Middle frontal gyrus (tissue), 1 donor: ENCODE data around the gene DTNA.
"Not testable (repeated sequence)": the region's sequence is repeated elsewhere in the genome, so short reads cannot be mapped to it uniquely, and the experiment has no call there.

Source experiments
- DNase-seq: peaks from one replicate; pipeline ENCODE4 v3.0.0-alpha.2; 2015; ENCODE audit warnings: low spot score; ENCODE audit errors: extremely low spot score

Gene DTNA

DNA sequence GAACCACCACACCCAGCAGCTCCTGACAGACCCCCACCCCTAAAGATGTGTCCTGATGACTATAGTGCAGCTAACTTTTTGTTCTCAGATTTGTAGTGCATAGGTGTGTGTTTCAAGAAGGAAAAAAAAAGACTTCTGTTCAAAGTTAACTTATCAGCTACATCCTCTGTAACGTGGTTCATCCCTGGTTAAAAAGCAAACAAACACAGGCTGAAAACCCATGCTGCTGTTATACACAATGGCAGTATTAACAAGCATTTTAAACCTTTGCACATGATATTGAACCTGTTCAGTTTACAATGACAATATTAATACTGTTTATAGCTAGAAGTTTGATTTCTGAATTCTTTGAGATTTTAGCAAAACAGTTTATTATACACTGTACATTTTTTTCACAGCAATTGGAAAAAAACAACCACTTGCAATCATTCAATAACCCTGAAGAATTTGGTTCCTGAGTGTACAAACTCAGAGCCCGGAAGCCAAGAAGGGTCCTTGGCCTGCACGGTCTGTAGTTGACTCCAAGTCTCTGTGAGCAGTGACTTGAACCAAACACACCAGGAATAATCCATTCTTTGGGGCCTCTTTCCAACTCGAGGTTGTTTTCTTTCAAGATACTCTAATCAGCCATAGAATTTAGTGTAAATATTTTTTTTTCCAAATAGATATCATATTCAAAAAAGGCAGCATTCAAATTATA lies 177.9 kb downstream of the DTNA start:
- no peak for DNase-seq

DNA sequence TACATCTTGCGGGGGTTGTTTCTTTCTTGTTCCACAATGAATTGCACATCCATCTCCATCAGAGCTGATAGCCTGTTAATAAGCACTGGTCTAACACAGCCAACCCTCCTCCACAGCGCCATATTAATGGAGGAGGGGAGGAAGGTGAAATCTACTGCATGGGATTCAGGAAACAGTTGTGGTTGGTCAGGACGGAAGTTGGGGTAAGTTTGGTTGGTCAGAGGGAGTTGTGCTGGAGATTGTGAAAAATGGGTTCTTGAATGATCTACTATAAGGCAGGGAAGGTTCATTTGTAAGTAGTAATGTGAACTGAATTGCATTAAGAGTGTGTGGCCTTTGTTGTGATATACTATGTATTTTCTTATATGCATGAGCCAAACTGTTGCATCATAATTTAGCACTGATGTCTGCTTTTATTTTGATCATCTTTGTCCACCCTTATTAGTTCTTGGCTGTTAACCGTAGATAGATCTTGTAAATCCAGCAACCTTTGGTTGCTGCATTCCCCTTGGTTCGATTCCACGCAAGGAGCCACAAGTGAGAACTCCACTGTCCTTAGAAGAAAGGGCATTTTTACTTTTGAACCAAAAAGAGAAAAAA lies 180.5 kb downstream of the DTNA start:
- no peak for DNase-seq

GRCh38 chr18:34892379-34892778 lies 182.3 kb downstream of the DTNA start:
- no peak for DNase-seq

DNA sequence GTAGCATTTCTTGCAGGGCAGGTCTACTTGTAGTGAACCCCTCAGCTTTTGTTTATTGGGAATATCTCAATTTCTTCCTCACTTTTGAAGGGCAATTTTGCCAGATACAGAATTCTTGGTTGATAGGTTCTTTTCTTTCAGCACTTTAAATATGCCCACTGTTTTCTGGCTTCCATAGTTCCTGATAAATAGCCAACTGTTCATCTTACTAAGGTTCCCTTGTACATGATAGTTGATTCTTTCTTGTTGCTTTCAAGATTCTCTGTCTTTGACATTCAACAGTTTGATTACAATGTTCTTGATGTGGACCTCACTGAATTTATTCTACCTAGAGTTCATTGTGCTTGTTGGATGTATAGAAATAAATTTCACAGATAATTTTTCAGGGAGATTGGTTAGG lies 183.1 kb downstream of the DTNA start:
- DNase-seq, result no peak

GRCh38 chr18:34901299-34901698 lies 191.2 kb downstream of the DTNA start:
- no peak for DNase-seq

- DNase-seq, result no peak
Observed at GRCh38 chr18:34904994-34905393, 194.9 kb downstream of the DTNA start.

GRCh38 chr18:34906985-34907384 lies 196.9 kb downstream of the DTNA start:
- not testable (repeated sequence) for DNase-seq

DNA sequence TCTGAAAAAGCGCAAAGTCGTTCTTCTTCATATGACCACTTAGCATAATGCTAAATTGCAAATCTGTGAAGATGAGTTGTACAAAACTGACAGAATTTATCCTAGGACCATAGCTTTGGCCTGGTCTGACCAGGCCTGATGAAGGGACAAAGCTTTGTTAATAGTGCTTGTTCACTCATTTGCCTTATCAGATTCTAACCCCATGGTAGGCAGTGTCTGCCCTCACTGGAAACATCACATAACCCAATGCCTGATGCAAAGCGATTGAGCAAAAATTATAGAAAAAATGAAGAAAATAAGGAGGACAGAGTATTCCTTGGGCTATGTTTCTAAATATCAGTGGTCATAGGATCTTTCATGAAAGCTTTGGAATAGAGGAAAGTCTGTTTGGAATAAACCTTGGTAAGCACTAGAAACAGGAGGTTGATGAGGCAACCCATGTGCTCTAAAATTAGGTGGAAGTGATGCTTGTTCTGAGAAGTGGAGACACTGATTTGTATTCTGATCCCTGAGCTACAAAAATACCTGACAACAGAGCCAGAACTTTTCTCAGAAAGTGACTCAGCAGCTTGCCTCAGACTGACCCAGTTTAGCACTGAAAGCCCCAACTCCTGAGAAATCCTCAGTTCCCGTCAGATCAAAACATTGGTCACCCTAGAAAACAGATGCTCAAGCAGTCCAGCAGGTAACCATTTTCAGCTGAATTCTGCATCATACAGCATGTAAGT lies 199.7 kb downstream of the DTNA start:
- no peak for DNase-seq

GRCh38 chr18:34911081-34911480 lies 201.0 kb downstream of the DTNA start:
- no peak for DNase-seq

GRCh38 chr18:34911661-34912384 lies 201.7 kb downstream of the DTNA start:
- DNase-seq, result no peak

- DNase-seq, result peak; percentile 42
Observed at GRCh38 chr18:34913837-34914661, 204.0 kb downstream of the DTNA start.

DNA sequence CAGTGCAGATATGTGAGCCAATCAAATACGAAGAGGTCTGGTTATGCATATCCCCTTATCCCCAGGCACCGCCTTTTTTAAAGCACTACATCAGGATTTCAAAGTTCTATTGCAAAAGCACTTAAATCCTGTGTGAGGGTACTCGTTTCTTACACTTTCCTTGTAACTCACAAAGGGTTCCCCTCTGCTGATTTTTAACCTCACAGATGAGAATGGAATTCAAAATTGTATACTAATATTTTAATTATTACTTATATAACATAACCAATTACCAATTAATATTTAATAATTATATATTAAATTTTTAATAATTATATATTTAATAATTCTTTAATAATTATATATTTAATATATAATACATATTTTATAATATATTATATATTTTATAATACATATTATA lies 204.9 kb downstream of the DTNA start:
- no peak for DNase-seq

- not testable (repeated sequence) for DNase-seq
Observed at GRCh38 chr18:34916539-34916938, 206.4 kb downstream of the DTNA start.

- DNase-seq, result no peak
Observed at GRCh38 chr18:34918856-34919255, 208.8 kb downstream of the DTNA start.

DNA sequence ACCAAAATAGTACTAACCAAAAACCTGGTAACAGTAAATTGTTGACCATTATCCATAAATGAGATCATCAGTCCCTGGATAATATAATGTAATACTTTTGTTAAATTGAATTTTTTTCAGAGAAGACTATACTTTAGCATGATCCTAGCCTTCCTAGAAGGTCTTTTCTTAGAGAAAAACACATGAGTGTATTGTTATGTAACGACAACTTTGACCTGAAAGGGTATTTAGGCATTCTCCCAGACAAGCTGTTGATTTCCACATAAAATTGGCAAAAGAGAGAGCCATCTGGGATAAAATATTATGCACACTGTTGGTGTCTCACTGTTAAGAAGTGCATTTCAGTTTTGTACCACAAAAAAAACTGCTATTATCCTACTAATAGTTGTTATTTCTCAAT lies 211.1 kb downstream of the DTNA start:
- DNase-seq, result no peak

DNA sequence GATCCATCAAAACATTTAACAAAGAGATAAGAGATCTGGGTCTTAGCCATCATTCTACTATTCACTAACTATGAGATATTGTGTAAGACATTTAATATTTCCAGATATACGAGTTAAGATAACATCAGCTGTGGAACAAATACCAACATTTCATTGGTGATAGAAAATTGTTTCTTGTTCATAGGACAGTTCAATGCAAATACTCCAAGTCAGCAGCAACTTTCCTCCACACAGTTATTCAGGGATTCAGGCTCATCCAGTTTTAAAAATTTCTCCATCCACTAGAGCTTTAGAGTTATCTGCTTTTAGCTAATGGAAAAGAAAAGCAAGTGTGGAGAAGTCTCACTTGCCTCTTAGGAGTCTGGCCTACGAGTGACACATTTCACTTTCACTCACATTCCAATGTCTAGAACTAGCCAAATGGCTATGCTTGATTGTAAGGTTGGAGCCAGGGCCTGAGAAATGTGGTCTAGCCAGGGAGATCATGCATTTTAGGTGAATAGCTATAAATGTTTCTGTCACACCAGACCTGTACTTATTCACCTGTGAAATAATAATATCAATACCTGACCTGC lies 211.8 kb downstream of the DTNA start:
- no peak for DNase-seq

- DNase-seq, result not testable (repeated sequence)
Observed at GRCh38 chr18:34922594-34922993, 212.5 kb downstream of the DTNA start.

DNA sequence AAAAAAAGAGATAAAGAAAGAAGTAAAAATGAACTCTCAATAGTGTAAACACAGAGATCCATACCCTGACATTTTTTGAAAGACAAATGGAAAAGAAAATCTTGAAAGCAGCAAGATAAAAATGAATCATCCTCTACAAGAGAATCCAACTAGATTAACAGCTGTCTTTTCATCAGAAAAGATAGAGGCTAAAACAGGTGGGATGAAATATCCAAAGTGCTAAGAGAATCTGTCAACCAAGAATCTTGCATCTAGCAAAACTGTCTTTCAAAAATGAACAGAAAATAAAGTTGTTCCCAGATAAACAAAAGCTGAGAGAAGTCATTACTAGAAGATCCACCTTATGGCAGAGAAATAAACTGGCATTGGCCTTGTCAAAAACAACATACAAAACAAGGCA lies 213.8 kb downstream of the DTNA start:
- no peak for DNase-seq

GRCh38 chr18:34926683-34927082 lies 216.6 kb downstream of the DTNA start:
- DNase-seq, result no peak

DNA sequence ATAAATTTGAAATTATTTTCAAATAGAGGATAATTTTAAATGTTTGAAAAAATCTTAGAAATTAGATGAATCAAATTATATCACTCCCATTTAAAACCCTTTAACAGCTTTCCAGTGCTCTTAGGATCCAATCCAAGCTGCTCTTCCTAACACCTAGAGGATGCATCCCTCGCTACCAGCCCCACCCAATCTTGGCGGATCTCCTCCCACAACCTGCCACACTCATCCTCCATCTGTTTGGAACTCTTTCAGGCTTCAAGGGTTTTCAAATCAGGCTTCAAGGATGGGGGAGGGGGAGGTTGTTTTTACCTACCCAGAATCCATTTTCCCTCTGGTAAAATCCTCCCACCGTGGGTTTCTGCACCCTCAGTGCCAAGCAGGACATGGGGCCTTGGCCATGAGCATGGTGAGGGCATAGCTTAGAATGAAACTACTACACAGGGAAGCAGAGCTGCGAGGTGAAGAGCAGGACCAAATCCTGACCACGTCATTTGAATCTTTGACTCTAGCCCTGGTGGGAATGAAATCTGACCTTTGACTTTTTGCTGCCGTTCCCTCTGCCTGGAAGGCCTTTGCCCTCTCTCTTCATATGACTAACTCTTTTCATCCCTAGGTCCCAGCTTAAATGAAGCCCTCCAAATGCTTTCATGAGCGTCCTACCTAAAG lies 218.1 kb downstream of the DTNA start:
- no peak for DNase-seq
